Measurements from ENCODE around the gene CABYR.

Gene CABYR

GRCh38 chr18:24104486-24104885 is 34.4 kb upstream of the CABYR start:
- Histone ChIP-seq H3K27me3 (ENCODE audit: insufficient read depth, poor library complexity, severe bottlenecking) (no peaks in the 10 kb centered on the region), H3K4me3 (replicated peaks; ENCODE audit: insufficient read depth, low read length) (no peak overlapping the region), H3K27ac (replicated peaks) (no peak overlapping the region)
- TF ChIP-seq GABPA (IDR thresholded peaks at IDR 0.05; ENCODE audit: low read depth) (no peak), POLR2AphosphoS5 (IDR thresholded peaks at IDR 0.05; ENCODE audit: low read depth) (no peak), SPI1 (IDR thresholded peaks at IDR 0.05; ENCODE audit: borderline replicate concordance, low read depth) (no peak)
- TF ChIP-seq, protein P1, sequence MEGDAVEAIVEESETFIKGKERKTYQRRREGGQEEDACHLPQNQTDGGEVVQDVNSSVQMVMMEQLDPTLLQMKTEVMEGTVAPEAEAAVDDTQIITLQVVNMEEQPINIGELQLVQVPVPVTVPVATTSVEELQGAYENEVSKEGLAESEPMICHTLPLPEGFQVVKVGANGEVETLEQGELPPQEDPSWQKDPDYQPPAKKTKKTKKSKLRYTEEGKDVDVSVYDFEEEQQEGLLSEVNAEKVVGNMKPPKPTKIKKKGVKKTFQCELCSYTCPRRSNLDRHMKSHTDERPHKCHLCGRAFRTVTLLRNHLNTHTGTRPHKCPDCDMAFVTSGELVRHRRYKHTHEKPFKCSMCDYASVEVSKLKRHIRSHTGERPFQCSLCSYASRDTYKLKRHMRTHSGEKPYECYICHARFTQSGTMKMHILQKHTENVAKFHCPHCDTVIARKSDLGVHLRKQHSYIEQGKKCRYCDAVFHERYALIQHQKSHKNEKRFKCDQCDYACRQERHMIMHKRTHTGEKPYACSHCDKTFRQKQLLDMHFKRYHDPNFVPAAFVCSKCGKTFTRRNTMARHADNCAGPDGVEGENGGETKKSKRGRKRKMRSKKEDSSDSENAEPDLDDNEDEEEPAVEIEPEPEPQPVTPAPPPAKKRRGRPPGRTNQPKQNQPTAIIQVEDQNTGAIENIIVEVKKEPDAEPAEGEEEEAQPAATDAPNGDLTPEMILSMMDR (IDR thresholded peaks at IDR 0.05; ENCODE audit: insufficient read depth, low read length) = no peak
- TF ChIP-seq, protein P2, sequence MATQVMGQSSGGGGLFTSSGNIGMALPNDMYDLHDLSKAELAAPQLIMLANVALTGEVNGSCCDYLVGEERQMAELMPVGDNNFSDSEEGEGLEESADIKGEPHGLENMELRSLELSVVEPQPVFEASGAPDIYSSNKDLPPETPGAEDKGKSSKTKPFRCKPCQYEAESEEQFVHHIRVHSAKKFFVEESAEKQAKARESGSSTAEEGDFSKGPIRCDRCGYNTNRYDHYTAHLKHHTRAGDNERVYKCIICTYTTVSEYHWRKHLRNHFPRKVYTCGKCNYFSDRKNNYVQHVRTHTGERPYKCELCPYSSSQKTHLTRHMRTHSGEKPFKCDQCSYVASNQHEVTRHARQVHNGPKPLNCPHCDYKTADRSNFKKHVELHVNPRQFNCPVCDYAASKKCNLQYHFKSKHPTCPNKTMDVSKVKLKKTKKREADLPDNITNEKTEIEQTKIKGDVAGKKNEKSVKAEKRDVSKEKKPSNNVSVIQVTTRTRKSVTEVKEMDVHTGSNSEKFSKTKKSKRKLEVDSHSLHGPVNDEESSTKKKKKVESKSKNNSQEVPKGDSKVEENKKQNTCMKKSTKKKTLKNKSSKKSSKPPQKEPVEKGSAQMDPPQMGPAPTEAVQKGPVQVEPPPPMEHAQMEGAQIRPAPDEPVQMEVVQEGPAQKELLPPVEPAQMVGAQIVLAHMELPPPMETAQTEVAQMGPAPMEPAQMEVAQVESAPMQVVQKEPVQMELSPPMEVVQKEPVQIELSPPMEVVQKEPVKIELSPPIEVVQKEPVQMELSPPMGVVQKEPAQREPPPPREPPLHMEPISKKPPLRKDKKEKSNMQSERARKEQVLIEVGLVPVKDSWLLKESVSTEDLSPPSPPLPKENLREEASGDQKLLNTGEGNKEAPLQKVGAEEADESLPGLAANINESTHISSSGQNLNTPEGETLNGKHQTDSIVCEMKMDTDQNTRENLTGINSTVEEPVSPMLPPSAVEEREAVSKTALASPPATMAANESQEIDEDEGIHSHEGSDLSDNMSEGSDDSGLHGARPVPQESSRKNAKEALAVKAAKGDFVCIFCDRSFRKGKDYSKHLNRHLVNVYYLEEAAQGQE (IDR thresholded peaks at IDR 0.05; ENCODE audit: insufficient replicate concordance, low read depth) = no peak
- no peak for DNase-seq (ENCODE audit: low read depth in 1 of 2, low spot score in 1 of 2)

DNA sequence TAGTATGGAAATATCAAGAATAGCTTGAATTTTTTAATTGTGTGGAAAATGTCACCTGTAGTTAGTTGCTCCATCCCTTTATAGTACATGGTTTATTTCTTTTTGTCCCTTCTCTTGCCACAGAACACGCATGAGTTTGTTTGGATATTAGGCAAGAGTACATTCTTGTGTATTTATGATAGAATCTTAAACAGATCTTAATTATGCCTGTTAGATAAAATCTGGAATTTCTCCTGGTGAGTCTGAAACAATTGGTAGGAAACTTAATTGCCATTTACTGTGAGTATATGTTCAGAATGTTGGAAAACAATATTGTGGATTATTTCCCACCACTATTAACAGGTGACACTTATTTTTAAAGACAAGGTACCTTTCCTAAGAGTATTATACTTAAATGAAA is 30.2 kb upstream of the CABYR start:
- Histone ChIP-seq H3K27me3 (ENCODE audit: insufficient read depth, poor library complexity, severe bottlenecking) (no peaks in the 10 kb centered on the region), H3K27ac (replicated peaks) (no peak overlapping the region), H3K4me3 (replicated peaks; ENCODE audit: insufficient read depth, low read length) (no peak overlapping the region)
- TF ChIP-seq SPI1 (IDR thresholded peaks at IDR 0.05; ENCODE audit: borderline replicate concordance, low read depth) = no peak
- TF ChIP-seq, protein P1 (IDR thresholded peaks at IDR 0.05; ENCODE audit: insufficient read depth, low read length) = no peak
- TF ChIP-seq POLR2AphosphoS5 (IDR thresholded peaks at IDR 0.05; ENCODE audit: low read depth) = no peak
- no peak for TF ChIP-seq GABPA (IDR thresholded peaks at IDR 0.05; ENCODE audit: low read depth)
- TF ChIP-seq, protein P2 (IDR thresholded peaks at IDR 0.05; ENCODE audit: insufficient replicate concordance, low read depth) = no peak
- DNase-seq (ENCODE audit: low read depth in 1 of 2, low spot score in 1 of 2) = no peak

DNA sequence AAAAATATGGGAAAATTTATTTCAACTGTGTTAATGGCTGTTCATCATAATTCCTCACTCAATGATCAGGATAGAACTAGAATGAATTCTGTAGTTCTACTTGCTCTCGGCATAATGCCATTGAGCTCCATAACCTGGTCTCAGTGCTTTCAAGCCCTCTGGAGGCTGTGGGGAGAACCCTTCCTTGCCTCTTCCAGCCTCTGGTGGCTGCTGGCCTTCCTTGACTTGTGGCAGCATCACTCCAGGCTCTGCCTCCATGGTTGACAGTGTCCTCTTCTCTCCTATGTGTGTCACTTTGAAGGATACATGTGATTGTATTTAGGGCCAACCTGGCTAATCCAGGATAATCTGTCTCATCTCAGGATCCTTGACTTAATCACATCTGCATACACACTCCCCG is 26.9 kb upstream of the CABYR start:
- TF ChIP-seq, protein P1 (IDR thresholded peaks at IDR 0.05; ENCODE audit: insufficient read depth, low read length) = no peak
- no peak for TF ChIP-seq SPI1 (IDR thresholded peaks at IDR 0.05; ENCODE audit: borderline replicate concordance, low read depth)
- no peak for TF ChIP-seq GABPA (IDR thresholded peaks at IDR 0.05; ENCODE audit: low read depth)
- TF ChIP-seq, protein P2 (IDR thresholded peaks at IDR 0.05; ENCODE audit: insufficient replicate concordance, low read depth) = no peak
- no peak for TF ChIP-seq POLR2AphosphoS5 (IDR thresholded peaks at IDR 0.05; ENCODE audit: low read depth)
- Histone ChIP-seq H3K27me3 (ENCODE audit: insufficient read depth, poor library complexity, severe bottlenecking) (no peaks in the 10 kb centered on the region), H3K4me3 (replicated peaks; ENCODE audit: insufficient read depth, low read length) (no peak overlapping the region), H3K27ac (replicated peaks) (no peak overlapping the region)
- DNase-seq (ENCODE audit: low read depth in 1 of 2, low spot score in 1 of 2) = no peak

All from HL-60 (cell line).